Esophagus (tissue), 2 donors: ENCODE data around the gene KCTD1. TPM values are rescaled to one million over a fixed set of nuclear protein-coding genes. Genes with fewer than 3 reads are reported as not detected.

Source experiments
- H3K27ac ChIP-seq, 2 donors: one replicate each; pipeline ENCODE4 v1.5.1; 2013; ENCODE audit warnings: low read depth in 2 of 2, mild to moderate bottlenecking in 2 of 2, inconsistent platforms in 1 of 2, low read length in 1 of 2, moderate library complexity in 1 of 2
- H3K27me3 ChIP-seq, 2 donors: one replicate each; pipeline ENCODE4 v1.6.1; 2013; ENCODE audit warnings: low read length in 2 of 2, control low read depth in 1 of 2, mild to moderate bottlenecking in 1 of 2; ENCODE audit not compliant: insufficient read depth in 2 of 2, control insufficient read depth in 1 of 2
- H3K36me3 ChIP-seq, 2 donors: one replicate each; pipeline ENCODE4 v1.6.1; 2013; ENCODE audit warnings: low read length in 1 of 2; ENCODE audit not compliant: control insufficient read depth in 2 of 2, insufficient read depth in 2 of 2
- H3K4me1 ChIP-seq, 2 donors: one replicate each; pipeline ENCODE4 v1.6.1; 2013; ENCODE audit warnings: low read length in 1 of 2; ENCODE audit not compliant: control insufficient read depth in 2 of 2, insufficient read depth in 2 of 2
- H3K4me3 ChIP-seq, 2 donors: one replicate each; pipeline ENCODE4 v1.5.1; 2013; ENCODE audit warnings: low read length in 2 of 2, mild to moderate bottlenecking in 2 of 2, low read depth in 1 of 2, moderate library complexity in 1 of 2
- H3K9me3 ChIP-seq, 2 donors: one replicate each; pipeline ENCODE4 v1.6.1; 2013; ENCODE audit warnings: mild to moderate bottlenecking in 2 of 2, low read depth in 1 of 2, low read length in 1 of 2, moderate library complexity in 1 of 2; ENCODE audit not compliant: control insufficient read depth in 2 of 2, insufficient read depth in 1 of 2
- WGBS, 2 donors: extraction: QIAGEN DNeasy Blood & Tissue Kit; methylation state at CpG; one replicate each; pipeline ENCODE4 v1.1.7; 2013; 5-methylcytosine and 5-hydroxymethylcytosine counted together
- polyA plus RNA-seq, 2 donors: library from polyadenylated mRNA; stranded (reverse); fragments of 200-250 nt; gene quantifications; one replicate each; pipeline ENCODE4 v1.2.3, GENCODE V29; 2013
- donor health status: healthy with polysubstance abuse.
- donor health status: Bipolar disorder and iron deficiency.

The KCTD1 gene
- polyA plus RNA-seq, 2 donors: 47.4 to 51.8 TPM

GRCh38 chr18:26524504-26525351 lies 23.6 kb downstream of the KCTD1 start:
- H3K4me3 ChIP-seq: no peak overlapping the region
- no peaks in the 10 kb centered on the region for H3K36me3 ChIP-seq
- 60 to 69% methylated on average over 4 of the region's 4 CpGs for WGBS, 2 donors
- no peak overlapping the region for H3K27ac ChIP-seq
- H3K4me1 ChIP-seq: peaks cover 2% of the 10 kb centered on the region in 2 donors
- no peaks in the 10 kb centered on the region for H3K9me3 ChIP-seq
- no peaks in the 10 kb centered on the region for H3K27me3 ChIP-seq

GRCh38 chr18:26524002-26524401 lies 24.4 kb downstream of the KCTD1 start:
- H3K4me3 ChIP-seq: no peak overlapping the region
- no peaks in the 10 kb centered on the region for H3K36me3 ChIP-seq
- 96 to 100% methylated on average over 2 of the region's 2 CpGs for WGBS, 2 donors

GRCh38 chr18:26521617-26522016 lies 26.7 kb downstream of the KCTD1 start:
- Histone ChIP-seq H3K36me3 (no peaks in the 10 kb centered on the region), H3K4me3 (no peak overlapping the region), H3K27me3 (no peaks in the 10 kb centered on the region), H3K27ac (no peak overlapping the region), H3K4me1 (peaks cover 0 to 2% of the 10 kb centered on the region in 2 donors), H3K9me3 (no peaks in the 10 kb centered on the region)
- 70 to 73% methylated on average over 4 of the region's 4 CpGs for WGBS, 2 donors

More at GRCh38 chr18:26524002-26524401, 24.4 kb downstream of the KCTD1 start:
- peaks cover 2% of the 10 kb centered on the region in 2 donors for H3K4me1 ChIP-seq
- no peak overlapping the region for H3K27ac ChIP-seq
- no peaks in the 10 kb centered on the region for H3K9me3 ChIP-seq
- no peaks in the 10 kb centered on the region for H3K27me3 ChIP-seq

GRCh38 chr18:26520974-26521373 lies 27.4 kb downstream of the KCTD1 start:
- no peaks in the 10 kb centered on the region for H3K9me3 ChIP-seq
- 90 to 94% methylated on average over 3 of the region's 3 CpGs for WGBS, 2 donors

GRCh38 chr18:26519114-26519513 lies 29.2 kb downstream of the KCTD1 start:
- Histone ChIP-seq H3K4me3 (no peak overlapping the region), H3K36me3 (peaks cover 0 to 4% of the 10 kb centered on the region in 2 donors), H3K27ac (no peak overlapping the region), H3K4me1 (no peaks in the 10 kb centered on the region), H3K9me3 (no peaks in the 10 kb centered on the region), H3K27me3 (no peaks in the 10 kb centered on the region)
- 95% methylated on average over 4 of the region's 4 CpGs for WGBS, 2 donors

More at GRCh38 chr18:26520974-26521373, 27.4 kb downstream of the KCTD1 start:
- Histone ChIP-seq H3K27me3 (no peaks in the 10 kb centered on the region), H3K27ac (no peak overlapping the region), H3K36me3 (peaks cover 0 to 4% of the 10 kb centered on the region in 2 donors), H3K4me1 (no peaks in the 10 kb centered on the region), H3K4me3 (no peak overlapping the region)

- Histone ChIP-seq H3K4me1 (no peaks in the 10 kb centered on the region), H3K36me3 (peaks cover 0 to 4% of the 10 kb centered on the region in 2 donors), H3K27me3 (no peaks in the 10 kb centered on the region), H3K4me3 (no peak overlapping the region), H3K9me3 (no peaks in the 10 kb centered on the region), H3K27ac (no peak overlapping the region)
- WGBS, 2 donors: 81 to 89% methylated on average over 2 of the region's 2 CpGs
These were observed 31.4 kb downstream of the KCTD1 start for GRCh38 chr18:26516964-26517363.

- WGBS, 2 donors: 91% methylated on average over 9 of the region's 9 CpGs
- Histone ChIP-seq H3K27ac (no peak overlapping the region), H3K36me3 (peaks cover 0 to 4% of the 10 kb centered on the region in 2 donors), H3K4me3 (no peak overlapping the region), H3K27me3 (no peaks in the 10 kb centered on the region), H3K4me1 (no peaks in the 10 kb centered on the region), H3K9me3 (no peaks in the 10 kb centered on the region)
These were observed 32.5 kb downstream of the KCTD1 start for GRCh38 chr18:26515643-26516487.

GRCh38 chr18:26511339-26512071 lies 36.8 kb downstream of the KCTD1 start:
- Histone ChIP-seq H3K27ac (no peak overlapping the region), H3K4me1 (no peaks in the 10 kb centered on the region)
- WGBS, 2 donors: 77 to 82% methylated on average over 10 of the region's 10 CpGs

GRCh38 chr18:26510337-26510736 lies 38.0 kb downstream of the KCTD1 start:
- Histone ChIP-seq H3K9me3 (no peaks in the 10 kb centered on the region), H3K27ac (no peak overlapping the region), H3K4me3 (no peak overlapping the region), H3K27me3 (no peaks in the 10 kb centered on the region), H3K4me1 (no peaks in the 10 kb centered on the region), H3K36me3 (peaks cover 0 to 5% of the 10 kb centered on the region in 2 donors)
- 78 to 81% methylated on average over 3 of the region's 3 CpGs for WGBS, 2 donors

More at GRCh38 chr18:26511339-26512071, 36.8 kb downstream of the KCTD1 start:
- H3K9me3 ChIP-seq: no peaks in the 10 kb centered on the region
- H3K27me3 ChIP-seq: no peaks in the 10 kb centered on the region
- H3K36me3 ChIP-seq: peaks cover 0 to 4% of the 10 kb centered on the region in 2 donors
- no peak overlapping the region for H3K4me3 ChIP-seq
